B cell (primary cell): ENCODE measurements around the gene CARMIL1. TPM values are rescaled to one million over a fixed set of nuclear protein-coding genes. Genes with fewer than 3 reads are reported as not detected.

Experiments
- ATAC-seq: fragments of 200-7000 bp; cut with Tn5 transposase; one replicate; pipeline ENCODE4 v1.10.0; 2021; ENCODE audit warnings: low read depth, mild to moderate bottlenecking, moderate number of reproducible peaks, moderate library complexity
- CTCF ChIA-PET: fragments of 350-600 bp; sonication (Branson Sonifier 250); formaldehyde crosslinking; loops from one replicate; lab custom pipeline; 2021; ENCODE audit warnings: antibody characterized with exemption, inconsistent platforms; lab: Charles Lee
- POLR2A ChIA-PET: fragments of 350-600 bp; sonication (Branson Sonifier 250); formaldehyde crosslinking; loops from one replicate; lab custom pipeline; 2021; ENCODE audit warnings: antibody characterized with exemption; lab: Charles Lee
- DNase-seq: peaks from one replicate; pipeline ENCODE4 v3.0.0; 2013
- H2AFZ ChIP-seq: 2 replicates; pipeline ENCODE4 v1.6.1; 2012; ENCODE audit warnings: mild to moderate bottlenecking, low read depth, low read length; ENCODE audit not compliant: insufficient read depth, poor library complexity, severe bottlenecking
- H3K27ac ChIP-seq, 2 donors: 1 replicate in 1 of 2; 2 replicates in 1 of 2; pipeline ENCODE4 v1.5.1; 2012 to 2013; ENCODE audit warnings: low read length in 2 of 2, mild to moderate bottlenecking in 2 of 2, moderate library complexity in 1 of 2
- H3K27me3 ChIP-seq, 4 experiments: fragments of 200-600 bp in 1 of 4; sonication (generic) in 1 of 4; replicated peaks in 1 of 4; 1 replicate in 2 of 4; 2 replicates in 2 of 4; pipeline versions ENCODE4 v1.6.1 to v1.7.0; 2013 to 2016; ENCODE audit warnings: low read length in 3 of 4, mild to moderate bottlenecking in 2 of 4, mixed read lengths in 1 of 4, moderate library complexity in 1 of 4; ENCODE audit not compliant: insufficient read depth in 4 of 4, control insufficient read depth in 3 of 4; ENCODE audit errors: control extremely low read depth in 1 of 4
- H3K36me3 ChIP-seq, 2 experiments: replicated peaks in 1 of 2; 1 replicate in 1 of 2; 2 replicates in 1 of 2; pipeline versions ENCODE4 v1.6.1 to v1.7.1; 2013; ENCODE audit warnings: low read length in 1 of 2; ENCODE audit not compliant: insufficient read depth in 2 of 2, control insufficient read depth in 1 of 2; ENCODE audit errors: control extremely low read depth in 1 of 2, extremely low read depth in 1 of 2
- H3K4me1 ChIP-seq, 2 donors: fragments of 200-600 bp in 1 of 2; sonication (generic) in 1 of 2; 1 replicate in 1 of 2; 2 replicates in 1 of 2; pipeline versions ENCODE4 v1.5.1 to v1.6.1; 2013 to 2017; ENCODE audit warnings: low read length in 2 of 2; ENCODE audit not compliant: control insufficient read depth in 2 of 2, insufficient read depth in 2 of 2
- H3K4me2 ChIP-seq: replicated peaks from 2 replicates; pipeline ENCODE3; 2012; ENCODE audit warnings: mild to moderate bottlenecking, low read depth, low read length; ENCODE audit not compliant: poor library complexity, severe bottlenecking
- H3K4me3 ChIP-seq, 5 experiments: fragments of 200-600 bp in 1 of 5; sonication (generic) in 1 of 5; 1 replicate in 3 of 5; 2 replicates in 2 of 5; pipeline versions ENCODE4 v1.5.1 to v1.7.0; 2011 to 2016; ENCODE audit warnings: low read length in 4 of 5, mild to moderate bottlenecking in 4 of 5, low read depth in 2 of 5, control low read depth in 1 of 5, moderate library complexity in 1 of 5; ENCODE audit not compliant: insufficient read depth in 1 of 5; ENCODE audit errors: control extremely low read depth in 1 of 5, extremely low read depth in 1 of 5
- H3K79me2 ChIP-seq: fragments of 200-600 bp; sonication (generic); one replicate; pipeline ENCODE4 v1.6.0; 2016; ENCODE audit warnings: low read length; ENCODE audit not compliant: control insufficient read depth, insufficient read depth
- H3K9ac ChIP-seq: fragments of 200-600 bp; sonication (generic); 2 replicates; pipeline ENCODE4 v1.6.1; 2017; ENCODE audit warnings: mild to moderate bottlenecking, low read length, moderate library complexity
- H3K9me3 ChIP-seq, 3 donors: one replicate each; pipeline versions ENCODE4 v1.6.1 to v1.7.1; 2013; ENCODE audit warnings: low read length in 2 of 3; ENCODE audit not compliant: control insufficient read depth in 2 of 3, insufficient read depth in 1 of 3; ENCODE audit errors: control extremely low read depth in 1 of 3
- H4K20me1 ChIP-seq: 2 replicates; pipeline ENCODE4 v1.6.0; 2012; ENCODE audit warnings: mild to moderate bottlenecking, low read length; ENCODE audit not compliant: insufficient read depth, control insufficient read depth, poor library complexity, severe bottlenecking
- H3K27ac Mint-ChIP-seq: one replicate; pipeline ENCODE4 v1.8.0; 2021; ENCODE audit warnings: mixed read lengths
- H3K27me3 Mint-ChIP-seq: one replicate; pipeline ENCODE4 v1.8.0; 2021; ENCODE audit warnings: mixed read lengths
- H3K4me1 Mint-ChIP-seq: one replicate; pipeline ENCODE4 v1.8.0; 2021; ENCODE audit warnings: mixed read lengths
- H3K4me3 Mint-ChIP-seq: one replicate; pipeline ENCODE4 v1.8.0; 2021; ENCODE audit warnings: mixed read lengths
- H3K9me3 Mint-ChIP-seq: one replicate; pipeline ENCODE4 v1.8.0; 2022; ENCODE audit warnings: mixed read lengths; ENCODE audit not compliant: insufficient read depth
- CTCF ChIP-seq: fragments of 200-600 bp; IDR thresholded peaks from one replicate; pipeline ENCODE4 v1.8.0; 2022; ENCODE audit warnings: antibody characterized with exemption, mild to moderate bottlenecking
- EZH2 ChIP-seq: IDR thresholded peaks from 2 replicates; pipeline ENCODE4 v1.6.1; 2012; ENCODE audit warnings: borderline replicate concordance, low read depth, mild to moderate bottlenecking, moderate library complexity, low read length; ENCODE audit not compliant: insufficient read depth, poor library complexity, severe bottlenecking
- WGBS: methylation state at CpG from one replicate; pipeline ENCODE4 v1.1.5; 2013; ENCODE audit warnings: missing lambda C conversion rate; ENCODE audit not compliant: insufficient coverage; 5-methylcytosine and 5-hydroxymethylcytosine counted together
- intact Hi-C: fragments of 100-400 bp; cut with micrococcal nuclease; formaldehyde crosslinking; loops from one replicate; pipeline ENCODE4 v1.10.0; 2022
- polyA plus RNA-seq: library from polyadenylated mRNA; depleted of rRNA; stranded (reverse); fragments of >200 nt; gene quantifications from 2 replicates; pipeline ENCODE4 v1.2.3, GENCODE V29; 2012
- total RNA-seq, 2 donors: library from RNA; stranded (reverse); fragments of 120-200 nt in 1 of 2; gene quantifications; 1 replicate in 1 of 2; 2 replicates in 1 of 2; pipeline versions ENCODE4 v1.2.3 to v1.2.4, GENCODE V29; 2013 to 2022

The CARMIL1 gene
- total and polyA plus RNA-seq, 2 donors (not counting 1 experiment from before 2014, with no cell fraction given) = 7.5 to 11.0 TPM

- no peak overlapping the region for H3K4me3 Mint-ChIP-seq
- no peaks in the 10 kb centered on the region for H3K9me3 ChIP-seq
- ATAC-seq = no peak
- no peak overlapping the region for H3K4me2 ChIP-seq
- no peak for DNase-seq
- WGBS = no CpG with 5 or more reads among the region's 1 CpG
- no peaks in the 10 kb centered on the region for H3K4me1 ChIP-seq
- H3K9ac ChIP-seq = no peak overlapping the region
- no peaks in the 10 kb centered on the region for H3K36me3 ChIP-seq
- ChIA-PET CTCF (no interaction called here), POLR2A (no interaction called here)
- no peaks in the 10 kb centered on the region for H3K9me3 Mint-ChIP-seq
- H3K27me3 Mint-ChIP-seq = peaks cover 24% of the 10 kb centered on the region
- H3K79me2 ChIP-seq = no peaks in the 10 kb centered on the region
- H3K4me3 ChIP-seq = no peak overlapping the region
- no peak overlapping the region for H3K27ac Mint-ChIP-seq
- H4K20me1 ChIP-seq = no peaks in the 10 kb centered on the region
- H3K27me3 ChIP-seq = peaks cover 0 to 3% (median 1%) of the 10 kb centered on the region in 4 experiments
- TF ChIP-seq EZH2 (no peak), CTCF (no peak)
- no peaks in the 10 kb centered on the region for H3K4me1 Mint-ChIP-seq
- H2AFZ ChIP-seq = no peak overlapping the region
- no peak overlapping the region for H3K27ac ChIP-seq
- intact Hi-C loops = no loop called here
These were observed 31.1 kb upstream of the CARMIL1 start for GRCh38 chr6:25248123-25248522.

- no peak overlapping the region for H3K27ac Mint-ChIP-seq
- H3K4me3 Mint-ChIP-seq = no peak overlapping the region
These were observed 30.0 kb upstream of the CARMIL1 start for GRCh38 chr6:25249133-25249532.

More at GRCh38 chr6:25249133-25249532, 30.0 kb upstream of the CARMIL1 start:
- CTCF ChIA-PET = interaction anchor here (0.7 to 2.1 kb wide), 5 partner anchors 17 to 755 kb away, joined by 3 to 10 read pairs (median 4); no protein-coding TSS in a partner anchor
- peaks cover 0 to 3% (median 1%) of the 10 kb centered on the region in 4 experiments for H3K27me3 ChIP-seq
- H2AFZ ChIP-seq = no peak overlapping the region
- Mint-ChIP-seq H3K4me1 (no peaks in the 10 kb centered on the region), H3K9me3 (no peaks in the 10 kb centered on the region), H3K27me3 (peaks cover 34% of the 10 kb centered on the region)
- 57% methylated on average over 1 of the region's 1 CpG for WGBS
- no peaks in the 10 kb centered on the region for H3K4me1 ChIP-seq
- H3K27ac ChIP-seq = no peak overlapping the region
- H3K79me2 ChIP-seq = no peaks in the 10 kb centered on the region
- H3K9me3 ChIP-seq = no peaks in the 10 kb centered on the region
- no peak overlapping the region for H3K4me2 ChIP-seq
- H3K4me3 ChIP-seq = no peak overlapping the region
- ATAC-seq (no peak), DNase-seq (no peak)
- POLR2A ChIA-PET = no interaction called here
- no peaks in the 10 kb centered on the region for H3K36me3 ChIP-seq
- TF ChIP-seq EZH2 = no peak
- no peak for TF ChIP-seq CTCF
- H4K20me1 ChIP-seq = no peaks in the 10 kb centered on the region
- intact Hi-C loops = no loop called here
- H3K9ac ChIP-seq = no peak overlapping the region
